Middle frontal gyrus (tissue), 1 donor: ENCODE measurements around the gene LARP4B.
"Not testable (repeated sequence)": the region's sequence is repeated elsewhere in the genome, so short reads cannot be mapped to it uniquely, and the experiment has no call there.

ENCODE experiments used
- DNase-seq: peaks from one replicate; pipeline ENCODE4 v3.0.0-alpha.2; 2015; ENCODE audit warnings: low spot score; ENCODE audit errors: extremely low spot score

Gene LARP4B

DNA sequence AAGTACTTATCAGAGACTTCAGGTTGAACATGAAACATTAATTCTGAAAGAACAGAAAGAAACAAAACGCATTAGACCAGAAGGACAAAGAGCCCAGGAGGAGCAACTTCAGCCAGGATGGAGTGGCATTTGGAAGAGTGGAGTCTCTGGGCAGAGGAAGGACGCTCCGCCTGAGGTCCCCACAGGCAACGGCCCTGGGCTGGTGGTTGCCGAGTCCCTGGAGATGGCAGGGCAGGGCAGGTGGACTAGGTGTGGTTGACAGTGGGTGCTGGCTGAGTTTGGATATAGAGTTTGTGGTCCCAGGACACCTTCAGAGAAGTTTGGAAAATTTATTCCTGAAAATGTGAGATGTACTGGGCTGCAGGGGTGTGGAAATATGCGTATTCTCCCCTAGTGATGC, 27.4 kb upstream of the LARP4B start:
- DNase-seq: no peak

DNA sequence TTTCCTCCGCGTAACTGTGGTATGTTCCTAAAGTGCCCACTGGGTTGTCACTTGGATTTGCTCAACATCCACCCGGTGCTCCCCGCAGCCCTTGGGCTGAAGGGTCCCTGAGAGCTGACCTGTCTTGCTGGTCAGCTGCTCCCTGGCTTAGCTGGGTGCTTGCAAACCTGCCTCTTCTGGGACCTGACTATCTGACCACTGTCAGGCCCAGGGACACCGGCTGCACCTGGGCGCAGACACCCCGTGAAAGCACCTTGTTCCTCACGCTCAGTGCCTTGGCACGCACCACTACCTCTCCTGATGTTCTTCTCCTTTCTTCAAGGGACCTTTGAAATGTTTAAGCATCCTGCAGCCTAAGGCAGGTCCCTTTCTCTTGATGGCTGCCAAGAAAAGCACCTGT, 26.6 kb upstream of the LARP4B start:
- DNase-seq: no peak

DNA sequence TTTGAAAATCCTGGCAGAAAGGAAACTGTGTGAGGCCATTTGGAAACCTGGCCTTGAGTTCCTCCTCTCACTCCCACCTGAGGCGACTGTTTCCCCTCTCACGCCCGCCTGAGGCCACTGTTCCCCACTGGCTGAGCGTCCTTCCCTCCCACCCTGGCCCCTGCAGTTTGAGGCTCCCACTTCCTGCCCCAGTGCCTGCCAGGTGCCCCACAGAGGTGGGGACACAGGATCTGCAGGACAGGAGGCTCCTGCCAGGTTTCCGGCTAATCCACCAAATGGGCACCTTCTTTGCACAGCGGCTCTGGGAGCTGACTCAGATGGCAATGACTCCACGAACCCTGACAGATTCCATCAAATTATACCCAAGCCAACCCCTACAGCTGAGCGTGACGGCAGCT, 24.3 kb upstream of the LARP4B start:
- DNase-seq: no peak

DNA sequence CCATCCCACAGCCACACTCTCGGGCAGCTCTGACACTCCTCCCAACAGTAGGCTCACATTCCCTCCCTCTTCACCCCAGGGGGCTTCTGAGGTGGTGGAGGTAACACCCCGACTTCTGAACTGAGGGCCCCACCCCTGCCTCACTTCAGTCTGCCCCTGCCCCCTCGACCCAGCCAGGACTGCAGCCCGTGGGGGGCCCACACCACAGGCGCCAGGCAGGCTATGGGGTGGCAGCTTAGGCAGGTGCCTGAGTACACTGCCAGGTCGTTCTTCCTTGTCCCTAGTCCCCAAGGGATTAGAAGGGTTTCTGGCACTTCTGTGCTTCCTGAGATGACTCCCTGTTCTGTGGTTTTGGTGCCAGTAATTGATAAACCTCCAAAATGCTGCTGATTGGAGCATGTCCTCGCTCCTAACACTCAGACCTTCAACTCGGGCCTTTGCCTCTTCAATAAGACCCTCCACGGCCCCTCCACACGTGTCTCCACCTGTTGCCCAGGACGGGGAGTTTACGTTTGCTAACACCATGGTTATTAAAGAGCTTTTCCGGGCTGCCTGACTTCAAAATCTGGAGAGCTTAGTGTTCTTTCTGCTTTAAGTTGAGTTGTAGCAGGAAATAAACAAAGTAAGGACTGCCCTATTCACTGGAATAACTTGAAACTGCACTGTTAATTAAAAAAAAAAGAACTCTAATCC, 23.8 kb upstream of the LARP4B start:
- DNase-seq: no peak

DNA sequence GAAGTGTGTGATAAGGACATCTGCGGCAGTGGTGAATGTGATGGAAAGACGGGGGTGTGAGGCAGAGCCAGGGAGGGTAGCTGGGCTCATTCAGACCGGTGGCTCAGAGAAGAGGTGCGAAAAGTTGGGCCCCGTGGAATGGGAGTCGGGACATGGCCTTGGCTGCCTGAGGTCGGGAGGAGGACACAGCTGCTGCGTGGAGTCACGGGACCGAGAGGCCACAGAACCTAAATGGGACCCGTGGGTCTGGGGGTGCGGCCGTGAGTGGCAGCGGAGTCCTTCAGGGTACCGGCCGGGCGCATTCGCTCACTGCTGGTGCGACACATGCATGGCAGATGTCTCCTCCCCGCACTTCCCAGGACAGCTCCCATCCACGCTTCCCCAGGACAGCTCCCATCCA, 22.9 kb upstream of the LARP4B start:
- DNase-seq: no peak

DNA sequence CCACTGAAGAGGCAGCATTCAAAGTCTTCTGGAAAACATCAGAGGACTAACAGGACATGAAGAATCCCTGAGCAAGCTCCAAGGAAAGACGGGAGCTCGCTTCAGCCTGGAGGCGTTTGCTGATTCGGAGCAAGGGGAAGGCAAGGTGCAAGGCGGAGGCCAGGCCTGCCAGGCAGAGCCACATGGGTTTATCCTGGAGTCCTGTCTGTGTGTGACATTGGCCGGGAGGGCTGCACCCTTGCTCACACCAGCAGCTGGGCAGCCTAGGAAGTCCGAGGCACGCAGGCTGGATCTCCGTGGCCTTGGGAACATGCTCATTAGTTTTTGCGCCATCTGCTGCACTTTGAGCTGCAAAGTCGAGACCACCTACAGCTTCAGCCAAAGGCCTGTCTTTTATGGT, 22.3 kb upstream of the LARP4B start:
- no peak for DNase-seq

DNA sequence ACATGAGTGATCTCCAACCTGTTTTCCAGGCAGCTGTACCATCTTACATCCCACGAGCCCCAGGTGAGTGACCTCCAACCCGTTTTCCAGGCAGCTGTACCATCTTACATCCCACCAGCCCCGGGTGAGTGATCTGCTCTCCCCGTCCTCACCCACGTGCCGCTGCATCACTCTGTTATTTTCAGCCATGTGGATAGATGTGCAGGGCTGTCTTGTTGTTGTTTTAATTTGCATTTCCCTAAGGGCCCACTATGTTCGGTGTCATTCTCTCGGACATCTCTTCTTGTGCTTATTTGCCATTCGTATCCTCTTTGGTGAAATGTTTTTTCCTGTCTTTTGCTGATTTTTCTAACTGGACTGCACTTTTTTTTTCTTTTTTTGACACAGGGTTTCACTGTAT, 17.9 kb upstream of the LARP4B start:
- DNase-seq: no peak

- DNase-seq: no peak
Observed at GRCh38 chr10:948347-948746, 16.8 kb upstream of the LARP4B start.

- DNase-seq: no peak
Observed at GRCh38 chr10:947881-948280, 16.4 kb upstream of the LARP4B start.

DNA sequence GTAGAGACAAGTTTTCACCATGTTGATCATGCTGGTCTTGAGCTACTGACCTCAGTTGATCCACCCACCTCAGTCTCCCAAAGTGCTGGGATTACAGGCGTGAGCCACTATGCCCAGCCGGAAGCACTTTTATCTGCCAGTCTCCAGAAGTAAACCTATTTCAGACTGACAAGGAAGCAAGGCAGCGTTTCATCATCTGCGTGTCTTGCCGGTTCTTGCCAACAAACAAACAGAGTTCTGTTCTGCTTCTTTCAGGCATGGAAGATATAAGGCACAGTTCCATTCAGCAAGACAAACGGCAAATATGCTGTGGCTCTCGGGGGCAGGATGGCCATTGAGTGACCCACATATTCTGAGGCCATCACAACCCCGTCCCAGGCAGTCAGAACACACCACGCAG, 15.5 kb upstream of the LARP4B start:
- DNase-seq: no peak

DNA sequence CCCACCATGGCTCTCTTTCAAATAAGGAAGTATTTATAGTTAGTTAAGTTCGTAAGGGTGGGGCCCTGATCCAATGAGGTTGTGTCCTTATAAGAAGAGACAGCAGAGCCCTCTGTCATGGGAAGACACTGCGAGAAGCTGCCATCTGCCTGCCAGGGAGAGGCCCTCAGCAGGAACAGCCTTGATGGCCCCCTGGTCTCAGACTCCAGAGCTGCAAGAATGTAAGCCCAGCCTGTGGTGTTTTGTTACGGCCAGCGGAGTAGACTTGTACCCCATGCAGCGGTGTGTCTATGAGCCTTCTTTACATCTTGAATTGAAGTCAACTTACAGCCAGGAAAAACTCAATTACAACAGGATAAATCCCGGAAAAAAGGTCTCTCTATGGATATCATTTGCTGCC, 14.3 kb upstream of the LARP4B start:
- DNase-seq: no peak

DNA sequence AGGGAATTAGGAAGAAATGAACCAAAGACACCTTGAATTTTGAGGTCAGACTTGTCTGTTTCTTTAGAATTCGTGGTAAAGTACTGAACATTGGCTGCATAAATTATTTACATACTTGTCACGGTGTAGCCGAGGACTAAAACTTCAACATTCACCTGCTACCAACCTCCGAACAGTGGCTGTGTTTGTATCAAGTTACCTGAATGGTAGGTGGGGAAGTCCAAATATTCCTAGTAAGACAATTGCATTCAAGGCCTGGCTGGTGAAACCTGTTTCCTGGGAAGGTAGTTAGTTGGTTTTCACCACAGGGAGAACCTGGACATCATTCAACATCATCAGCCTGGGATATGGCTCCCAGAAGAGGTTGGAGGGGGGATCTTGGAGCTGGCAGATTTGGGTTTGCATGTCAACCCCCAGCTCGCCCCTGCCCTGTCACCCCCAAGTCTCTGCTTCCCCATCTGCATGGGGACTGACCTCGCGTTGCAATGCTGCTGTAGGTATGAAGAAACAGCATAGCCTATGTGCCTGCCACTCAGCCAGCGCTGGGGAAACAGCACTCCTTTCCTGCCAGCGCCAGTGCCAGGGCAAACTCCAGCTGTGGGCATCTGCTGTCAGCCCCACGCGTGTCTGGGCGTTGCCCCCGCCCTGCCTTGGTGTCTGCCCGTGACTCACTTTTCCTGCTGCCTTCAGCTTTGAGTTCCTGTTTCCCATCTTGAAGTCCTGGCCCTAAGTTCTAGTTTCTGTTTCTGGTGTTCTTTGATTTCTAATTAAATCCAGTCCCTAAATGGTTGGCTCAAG, 12.7 kb upstream of the LARP4B start:
- no peak for DNase-seq

DNA sequence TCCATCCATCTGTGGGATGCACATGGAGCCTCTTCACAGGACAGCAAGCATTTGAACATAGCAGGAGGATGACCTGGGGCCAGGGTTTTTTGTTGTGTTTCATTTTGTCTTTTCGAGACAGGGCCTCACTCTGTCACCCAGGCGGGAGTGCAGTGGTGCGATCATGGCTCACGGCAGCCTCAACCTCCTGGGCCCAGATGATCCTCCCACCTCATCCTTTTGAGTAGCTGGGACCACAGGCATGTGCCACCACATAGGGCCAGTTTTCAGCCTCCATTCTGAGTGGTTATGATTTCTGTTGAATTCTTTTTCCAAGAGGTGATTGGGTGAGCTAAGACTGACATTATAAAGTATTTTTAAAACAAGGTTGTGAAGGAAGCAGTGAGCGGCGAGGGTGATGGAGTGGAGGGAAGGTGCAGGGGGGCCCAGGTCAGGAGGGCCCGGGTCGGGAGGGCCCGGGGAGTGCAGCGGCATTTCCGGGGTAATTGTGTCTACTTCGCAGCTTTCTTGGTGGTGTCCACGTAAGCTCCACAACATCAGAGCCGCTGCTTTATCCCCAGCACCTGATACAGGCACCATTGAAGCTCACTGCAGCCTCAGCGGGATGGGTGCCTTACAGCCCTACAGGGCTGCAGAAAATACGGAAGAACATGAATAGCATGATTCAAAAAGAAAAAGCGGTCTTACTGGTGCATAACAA, 12.0 kb upstream of the LARP4B start:
- no peak for DNase-seq

DNA sequence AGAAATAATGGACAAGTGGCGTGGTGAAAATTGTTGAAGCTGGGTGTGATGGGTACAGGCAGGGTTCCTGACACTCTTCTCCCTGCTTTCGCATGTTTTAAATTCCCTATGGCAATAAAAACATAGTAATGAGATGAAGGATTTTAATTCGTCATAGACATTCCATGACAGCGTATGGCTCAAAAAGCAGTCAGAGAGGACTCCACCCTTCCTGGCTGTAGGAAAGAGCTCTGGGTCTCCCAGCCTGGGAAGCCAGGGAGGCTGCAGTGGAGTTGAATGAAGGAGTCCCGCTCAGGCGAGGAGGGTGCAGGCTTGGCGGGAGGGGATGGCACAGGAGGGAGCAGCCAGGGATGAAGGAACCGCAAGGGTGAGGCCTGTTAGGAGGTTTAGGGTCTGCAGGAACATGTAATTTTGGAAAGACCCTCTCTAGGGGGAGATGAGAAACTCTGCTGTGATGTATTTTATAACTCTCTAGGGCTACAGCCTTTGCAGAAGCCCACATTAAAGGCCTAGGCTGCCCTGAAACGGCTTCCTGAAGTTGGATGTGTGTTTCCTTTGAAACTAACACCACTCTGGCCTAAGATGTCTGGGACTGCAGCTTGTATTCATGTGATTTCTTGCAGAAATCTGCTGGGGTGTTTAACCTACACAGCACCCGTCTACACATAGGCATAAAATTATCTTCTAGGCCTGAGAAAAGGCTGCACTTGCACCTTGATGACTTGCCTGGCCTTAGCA, 7.6 kb upstream of the LARP4B start:
- no peak for DNase-seq

GRCh38 chr10:934746-935406, 3.4 kb upstream of the LARP4B start:
- DNase-seq: no peak

GRCh38 chr10:934165-934564, 2.7 kb upstream of the LARP4B start:
- not testable (repeated sequence) for DNase-seq

DNA sequence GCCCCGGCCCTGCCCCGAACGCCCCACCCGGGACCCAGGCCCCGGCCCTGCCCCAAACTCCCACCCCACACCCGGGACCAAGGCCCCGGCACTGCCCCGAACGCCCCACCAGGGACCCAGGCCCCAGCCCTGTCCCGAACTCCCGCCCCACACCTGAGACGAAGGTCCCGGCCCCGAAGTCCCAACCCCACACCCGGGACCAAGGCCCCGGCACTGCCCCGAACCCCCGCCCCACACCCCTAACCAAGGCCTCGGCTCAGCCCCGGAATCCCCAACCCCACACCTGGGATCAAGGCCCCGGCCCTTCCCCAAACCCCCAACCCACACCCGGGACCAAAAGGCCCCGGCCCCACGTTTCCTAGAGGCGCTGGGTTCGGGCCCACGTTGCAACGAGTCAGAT, 1.1 kb upstream of the LARP4B start:
- no peak for DNase-seq

GRCh38 chr10:930625-931325, 730 bp downstream of the LARP4B start:
- no peak for DNase-seq

DNA sequence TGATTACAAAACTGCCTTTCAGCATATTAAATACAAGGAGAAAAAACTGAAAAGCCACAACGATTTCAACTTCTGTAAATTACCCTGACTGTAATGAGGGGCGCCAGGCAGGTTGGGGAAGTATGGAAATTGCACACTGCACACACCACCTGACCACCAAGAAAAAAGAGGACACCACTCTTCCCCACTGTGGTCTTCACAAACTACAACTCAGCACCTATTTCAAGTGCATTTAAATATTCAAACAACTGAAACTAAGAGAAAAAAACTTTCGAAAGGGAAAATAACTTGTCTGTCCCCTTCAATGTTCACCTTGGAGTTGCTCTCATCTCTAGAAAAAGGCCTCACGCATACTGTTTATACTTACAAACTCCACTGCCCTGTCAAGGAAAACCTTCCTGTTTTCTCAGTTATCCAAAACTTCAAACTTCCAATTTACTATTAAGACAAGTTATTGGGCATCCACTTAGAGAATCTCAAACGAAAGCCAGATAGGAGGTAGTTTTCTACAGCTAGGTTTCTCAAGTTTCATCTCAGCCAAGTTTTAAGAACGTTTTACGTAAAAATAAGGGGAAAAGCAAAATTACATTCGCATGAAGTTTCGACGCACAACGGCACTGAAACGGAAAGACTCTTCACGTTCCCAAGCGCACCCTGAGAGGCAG, 1.4 kb downstream of the LARP4B start:
- DNase-seq: no peak

GRCh38 chr10:927131-927530, 4.4 kb downstream of the LARP4B start:
- no peak for DNase-seq
